Ovary (tissue), 9 donors: Measurements from ENCODE around the gene ZC2HC1C. TPM values are rescaled to one million over a fixed set of nuclear protein-coding genes. Genes with fewer than 3 reads are reported as not detected.

ENCODE experiments used
- DNase-seq, 5 donors: peaks; one replicate each; pipeline ENCODE4 v3.0.0-alpha.2; 2019 to 2020
- H3K27ac ChIP-seq, 2 donors: fragments of 200-600 bp; one replicate each; pipeline versions ENCODE4 v1.5.1 to v1.8.0; 2019 to 2022
- H3K27me3 ChIP-seq: fragments of 200-600 bp; one replicate; pipeline ENCODE4 v1.8.0; 2022
- H3K36me3 ChIP-seq: fragments of 200-600 bp; sonication (generic); one replicate; pipeline ENCODE4 v1.5.1; 2019
- H3K4me1 ChIP-seq: one replicate; pipeline ENCODE4 v1.8.1; 2013; ENCODE audit warnings: mild to moderate bottlenecking, moderate library complexity; ENCODE audit not compliant: insufficient read depth
- H3K4me3 ChIP-seq: fragments of 200-600 bp; sonication (generic); one replicate; pipeline ENCODE4 v1.5.1; 2017
- H3K9me3 ChIP-seq, 2 donors: fragments of 200-600 bp in 1 of 2; sonication (generic) in 1 of 2; one replicate each; pipeline versions ENCODE4 v1.5.1 to v1.8.1; 2013 to 2019; ENCODE audit warnings: mild to moderate bottlenecking in 1 of 2, moderate library complexity in 1 of 2
- CTCF ChIP-seq, 3 donors: fragments of 450-650 bp in 2 of 3; fragments of 200-600 bp in 1 of 3; IDR thresholded peaks; one replicate each; pipeline versions ENCODE4 v1.5.1 to v1.8.0; 2016 to 2022; ENCODE audit warnings: antibody characterized with exemption in 3 of 3, mild to moderate bottlenecking in 1 of 3
- EP300 ChIP-seq: sonication (generic); formaldehyde crosslinking; IDR thresholded peaks from one replicate; pipeline ENCODE4 v1.6.1; 2017; ENCODE audit warnings: antibody characterized with exemption
- POLR2A ChIP-seq: fragments of 450-650 bp; IDR thresholded peaks from one replicate; pipeline ENCODE4 v1.6.1; 2017; ENCODE audit warnings: antibody characterized with exemption, mild to moderate bottlenecking, moderate library complexity
- WGBS, 3 donors: extraction: QIAGEN DNeasy Blood & Tissue Kit in 1 of 3; methylation state at CpG; one replicate each; pipeline versions ENCODE4 v1.1.5 to v1.1.7; 2013 to 2017; 5-methylcytosine and 5-hydroxymethylcytosine counted together
- intact Hi-C, 4 donors: fragments of 100-400 bp; cut with DNase I; formaldehyde crosslinking; loops; one replicate each; pipeline versions ENCODE4 v1.11.0 to v1.15.1; 2022 to 2023
- polyA plus RNA-seq, 2 donors: library from polyadenylated mRNA; stranded (reverse); fragments of 200-250 nt in 1 of 2; fragments of 350-450 nt in 1 of 2; fragmentation: Illumina TruSeq in 1 of 2; extraction: RNeasy Lipid Tissue Mini Kit (QIAGEN cat#74804) in 1 of 2; gene quantifications; one replicate each; pipeline ENCODE4 v1.2.3, GENCODE V29; 2013 to 2014
- total RNA-seq, 7 donors: library from RNA; depleted of rRNA in 2 of 7; stranded (reverse); fragments of >200 nt in 2 of 7; fragmentation: NEBNext Ultra II Directional in 3 of 7; extraction: Animal tissue kit (Norgen Biotek cat#: 25700) in 3 of 7; gene quantifications; one replicate each; pipeline versions ENCODE4 v1.1.0 to v1.2.4, GENCODE V29; 2016 to 2023
- donor health status: DM: no; HTN: no; CAD: no; lungs with moderate emphysema.
- donor health status: DM: no; HTN: no; CAD: no.
- donor health status: Bipolar disorder and iron deficiency.
- donor health status: DM: yes; HTN: yes; CAD: no.
- donor health status: DM: no; HTN: no; CAD: no.
- donor health status: DM: yes; HTN: yes; CAD: no.

ZC2HC1C gene
- total and polyA plus RNA-seq, 9 donors = 0.46 to 9.2 (median 1.3) TPM

- intact Hi-C loops = loop anchor here in 1 of 4 donors (5.0 kb wide), 1 partner anchor 145 kb away; no protein-coding TSS in a partner anchor
- Histone ChIP-seq H3K9me3 (no peaks in the 10 kb centered on the region), H3K27me3 (no peaks in the 10 kb centered on the region), H3K27ac (no peak overlapping the region), H3K4me3 (no peak overlapping the region), H3K36me3 (no peaks in the 10 kb centered on the region), H3K4me1 (no peaks in the 10 kb centered on the region)
- 81 to 85% (median 84%) methylated on average over 2 of the region's 2 CpGs for WGBS, 3 donors
- TF ChIP-seq CTCF (IDR thresholded peaks at IDR 0.05) (no peak), EP300 (no peak), POLR2A (no peak)
- DNase-seq = no peak
Measured at GRCh38 chr14:75092698-75093097, 23.3 kb downstream of the ZC2HC1C start.

GRCh38 chr14:75094896-75095295 lies 25.5 kb downstream of the ZC2HC1C start:
- no peak for DNase-seq
- Histone ChIP-seq H3K27ac (no peak overlapping the region), H3K4me3 (no peak overlapping the region), H3K27me3 (no peaks in the 10 kb centered on the region), H3K4me1 (no peaks in the 10 kb centered on the region), H3K9me3 (no peaks in the 10 kb centered on the region), H3K36me3 (no peaks in the 10 kb centered on the region)
- WGBS, 3 donors = 87 to 93% (median 93%) methylated on average over 3 of the region's 3 CpGs
- TF ChIP-seq EP300 = no peak
- intact Hi-C loops = loop anchor here in 1 of 4 donors (5.0 kb wide), 1 partner anchor 148 kb away; no protein-coding TSS in a partner anchor

GRCh38 chr14:75095690-75096089 lies 26.2 kb downstream of the ZC2HC1C start:
- no peak overlapping the region for H3K4me3 ChIP-seq
- H3K27ac ChIP-seq = no peak overlapping the region
- H3K4me1 ChIP-seq = no peaks in the 10 kb centered on the region
- DNase-seq = no peak
- no peaks in the 10 kb centered on the region for H3K36me3 ChIP-seq
- H3K27me3 ChIP-seq = no peaks in the 10 kb centered on the region
- 85 to 88% (median 87%) methylated on average over 4 of the region's 4 CpGs for WGBS, 3 donors
- TF ChIP-seq EP300 (no peak), POLR2A (no peak), CTCF (IDR thresholded peaks at IDR 0.05) (no peak)
- intact Hi-C loops = no loop called here
- H3K9me3 ChIP-seq = no peaks in the 10 kb centered on the region

- no peaks in the 10 kb centered on the region for H3K27me3 ChIP-seq
- no peak for DNase-seq
- H3K4me3 ChIP-seq = no peak overlapping the region
- intact Hi-C loops = no loop called here
- no peaks in the 10 kb centered on the region for H3K4me1 ChIP-seq
- no peak overlapping the region for H3K27ac ChIP-seq
- WGBS, 3 donors = 69 to 88% (median 84%) methylated on average over 6 of the region's 6 CpGs
- TF ChIP-seq POLR2A = no peak
- no peak for TF ChIP-seq EP300
- no peak for TF ChIP-seq CTCF (IDR thresholded peaks at IDR 0.05)
- H3K9me3 ChIP-seq = no peaks in the 10 kb centered on the region
- no peaks in the 10 kb centered on the region for H3K36me3 ChIP-seq
Measured at GRCh38 chr14:75096959-75097358, 27.5 kb downstream of the ZC2HC1C start.

- Histone ChIP-seq H3K4me1 (no peaks in the 10 kb centered on the region), H3K9me3 (no peaks in the 10 kb centered on the region), H3K27ac (no peak overlapping the region), H3K4me3 (no peak overlapping the region), H3K27me3 (no peaks in the 10 kb centered on the region), H3K36me3 (no peaks in the 10 kb centered on the region)
- TF ChIP-seq CTCF (IDR thresholded peaks at IDR 0.05) = no peak
- no peak for TF ChIP-seq POLR2A
- no peak for TF ChIP-seq EP300
- no peak for DNase-seq
- intact Hi-C loops = no loop called here
Measured at GRCh38 chr14:75098212-75098611, 28.8 kb downstream of the ZC2HC1C start.
